Left hindlimb (tissue), 1 donor: ENCODE measurements around the gene TRIM63.

Source experiments
- DNase-seq: peaks from one replicate; pipeline ENCODE4 v3.0.0-alpha.2; 2018

Gene TRIM63

GRCh38 chr1:26084091-26084561, 16.7 kb upstream of the TRIM63 start:
- no peak for DNase-seq

GRCh38 chr1:26083208-26083607, 15.8 kb upstream of the TRIM63 start:
- no peak for DNase-seq

- no peak for DNase-seq
Measured at GRCh38 chr1:26082020-26082350, 14.6 kb upstream of the TRIM63 start.

GRCh38 chr1:26081267-26082019, 14.0 kb upstream of the TRIM63 start:
- DNase-seq, result no peak

- DNase-seq, result no peak
Measured at GRCh38 chr1:26079960-26080814, 12.8 kb upstream of the TRIM63 start.

- no peak for DNase-seq
Measured at GRCh38 chr1:26079178-26079563, 11.7 kb upstream of the TRIM63 start.

- DNase-seq, result no peak
Measured at GRCh38 chr1:26078286-26079177, 11.1 kb upstream of the TRIM63 start.

GRCh38 chr1:26077524-26077923, 10.1 kb upstream of the TRIM63 start:
- DNase-seq, result no peak

- no peak for DNase-seq
Measured at GRCh38 chr1:26075421-26076144, 8.2 kb upstream of the TRIM63 start.

GRCh38 chr1:26072305-26072704, 4.9 kb upstream of the TRIM63 start:
- no peak for DNase-seq

- no peak for DNase-seq
Measured at GRCh38 chr1:26070963-26071342, 3.5 kb upstream of the TRIM63 start.

GRCh38 chr1:26070296-26070962, 3.0 kb upstream of the TRIM63 start:
- no peak for DNase-seq

GRCh38 chr1:26069941-26070295, 2.5 kb upstream of the TRIM63 start:
- DNase-seq, result no peak

- DNase-seq, result no peak
Measured at GRCh38 chr1:26066857-26067256, 573 bp downstream of the TRIM63 start.

- DNase-seq, result no peak
Measured at GRCh38 chr1:26066160-26066559, 1.3 kb downstream of the TRIM63 start.

- no peak for DNase-seq
Measured at GRCh38 chr1:26064553-26064952, 2.9 kb downstream of the TRIM63 start.

GRCh38 chr1:26060832-26061574, 6.4 kb downstream of the TRIM63 start:
- DNase-seq, result no peak

GRCh38 chr1:26059906-26060305, 7.5 kb downstream of the TRIM63 start:
- no peak for DNase-seq

GRCh38 chr1:26058052-26058595, 9.3 kb downstream of the TRIM63 start:
- no peak for DNase-seq

GRCh38 chr1:26057189-26057588, 10.2 kb downstream of the TRIM63 start:
- DNase-seq, result no peak

GRCh38 chr1:26055041-26055440, 12.4 kb downstream of the TRIM63 start:
- no peak for DNase-seq
